Inflammatory macrophage (primary cell): Measurements from ENCODE around the gene SLC27A1.
A peak's percentile ranks its signal among the peaks of the same experiment; 100 is the strongest.
"Not testable (repeated sequence)": the region's sequence is repeated elsewhere in the genome, so short reads cannot be mapped to it uniquely, and the experiment has no call there.

ENCODE experiments used
- DNase-seq, 2 donors: peaks; one replicate each; pipeline ENCODE4 v3.0.0-alpha.2; 2020 to 2022

SLC27A1 gene

DNA sequence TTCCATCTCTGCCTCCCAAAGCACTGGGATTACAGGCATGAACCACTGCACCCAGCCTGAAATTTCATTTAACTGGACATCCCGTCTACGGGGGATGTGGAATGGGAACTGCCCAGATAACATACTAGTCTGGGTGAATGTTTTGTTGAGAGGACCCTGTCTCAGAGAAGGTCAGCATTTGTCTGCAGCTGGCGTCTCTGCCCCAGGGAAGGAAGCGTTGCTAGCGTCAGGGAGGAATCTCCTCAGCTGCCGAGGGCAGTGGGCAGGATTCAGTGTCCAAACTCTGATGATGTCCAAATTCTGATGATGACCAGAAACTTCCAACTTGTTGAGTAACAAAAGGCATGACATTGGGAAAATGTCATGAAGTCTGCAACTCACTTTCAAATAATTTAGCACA, 12.7 kb upstream of the SLC27A1 start:
- DNase-seq = no peak

DNA sequence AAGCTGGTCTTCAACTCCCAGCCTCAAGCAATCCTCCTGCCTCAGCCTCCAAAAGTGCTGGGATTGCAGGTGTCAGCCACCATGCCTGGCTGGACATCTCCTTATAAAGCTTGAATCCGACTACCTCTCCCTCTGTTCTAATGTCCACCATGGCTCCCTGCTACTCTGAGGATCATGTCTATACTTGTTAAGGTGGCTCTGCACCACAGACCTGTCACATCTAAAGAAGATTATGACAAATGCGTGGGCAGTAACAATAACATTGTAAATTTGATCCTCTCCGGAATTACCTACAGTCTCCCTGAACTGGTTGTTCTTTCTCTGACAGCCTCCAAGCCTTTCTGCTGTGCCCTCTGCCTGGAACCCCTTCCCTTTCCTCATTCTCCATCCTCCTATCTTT, 11.4 kb upstream of the SLC27A1 start:
- no peak for DNase-seq

DNA sequence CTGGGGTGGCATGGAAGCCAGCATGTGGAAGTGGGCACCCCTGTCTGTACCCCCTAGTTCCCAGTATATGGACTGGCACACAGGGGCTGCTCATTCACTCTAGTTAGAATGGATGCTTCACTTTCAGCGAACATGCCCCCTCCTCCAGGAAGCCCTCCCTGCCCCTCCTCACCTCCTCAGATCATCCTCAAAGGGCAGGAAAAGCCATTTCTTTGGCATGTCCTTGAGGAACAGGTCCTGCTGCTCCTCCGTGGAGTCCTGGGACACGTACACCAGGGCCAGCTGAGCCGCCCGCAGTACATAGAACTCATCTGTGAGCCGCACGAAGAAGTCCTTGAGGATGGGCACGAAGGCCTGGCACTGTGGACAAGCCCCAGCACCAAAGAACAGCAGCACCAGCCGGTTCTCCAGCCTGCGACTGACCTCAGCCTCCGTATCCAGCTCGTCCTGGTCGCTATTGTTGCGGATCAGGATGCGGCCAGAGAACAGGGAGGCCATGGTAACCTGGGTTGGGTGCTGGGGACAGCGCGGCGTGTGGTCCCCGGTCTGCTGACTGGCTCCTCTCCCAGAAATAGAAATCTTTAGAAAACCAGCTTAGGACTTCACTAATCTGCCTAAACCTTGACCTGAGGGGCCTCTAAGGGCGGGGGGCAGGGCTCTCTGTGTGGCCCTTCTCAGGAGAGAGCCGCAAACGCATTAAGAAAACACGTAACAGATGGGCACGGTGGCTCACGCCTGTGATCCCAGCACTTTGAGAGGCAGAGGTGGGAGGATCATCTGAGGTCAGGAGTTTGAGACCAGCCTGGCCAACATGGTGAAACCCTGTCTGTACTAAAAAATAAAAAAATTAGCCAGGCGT, 9.7 kb upstream of the SLC27A1 start, which contains the start of gene NXNL1:
TSS of gene NXNL1 (minus strand) at position 555 of the 859 bp plus-strand sequence. CDS start at position 498, 57 bp downstream.
- DNase-seq = no peak

DNA sequence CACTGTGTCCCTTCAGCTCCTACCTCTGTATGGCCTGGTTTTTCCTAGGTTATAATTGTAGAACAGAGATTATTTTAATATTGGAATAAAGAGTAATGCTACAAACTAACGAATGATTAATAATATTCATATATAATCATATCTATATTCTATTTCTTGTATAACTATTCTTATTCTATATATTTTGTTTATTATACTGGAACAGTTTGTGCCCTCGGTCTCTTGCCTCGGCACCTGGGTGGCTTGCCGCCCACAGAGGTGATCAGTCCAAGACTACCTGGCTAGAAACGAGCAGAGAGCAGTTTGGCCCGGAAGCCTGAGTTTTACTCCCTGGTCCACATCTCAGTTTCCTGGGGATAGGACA, 3.9 kb upstream of the SLC27A1 start:
- DNase-seq = no peak

DNA sequence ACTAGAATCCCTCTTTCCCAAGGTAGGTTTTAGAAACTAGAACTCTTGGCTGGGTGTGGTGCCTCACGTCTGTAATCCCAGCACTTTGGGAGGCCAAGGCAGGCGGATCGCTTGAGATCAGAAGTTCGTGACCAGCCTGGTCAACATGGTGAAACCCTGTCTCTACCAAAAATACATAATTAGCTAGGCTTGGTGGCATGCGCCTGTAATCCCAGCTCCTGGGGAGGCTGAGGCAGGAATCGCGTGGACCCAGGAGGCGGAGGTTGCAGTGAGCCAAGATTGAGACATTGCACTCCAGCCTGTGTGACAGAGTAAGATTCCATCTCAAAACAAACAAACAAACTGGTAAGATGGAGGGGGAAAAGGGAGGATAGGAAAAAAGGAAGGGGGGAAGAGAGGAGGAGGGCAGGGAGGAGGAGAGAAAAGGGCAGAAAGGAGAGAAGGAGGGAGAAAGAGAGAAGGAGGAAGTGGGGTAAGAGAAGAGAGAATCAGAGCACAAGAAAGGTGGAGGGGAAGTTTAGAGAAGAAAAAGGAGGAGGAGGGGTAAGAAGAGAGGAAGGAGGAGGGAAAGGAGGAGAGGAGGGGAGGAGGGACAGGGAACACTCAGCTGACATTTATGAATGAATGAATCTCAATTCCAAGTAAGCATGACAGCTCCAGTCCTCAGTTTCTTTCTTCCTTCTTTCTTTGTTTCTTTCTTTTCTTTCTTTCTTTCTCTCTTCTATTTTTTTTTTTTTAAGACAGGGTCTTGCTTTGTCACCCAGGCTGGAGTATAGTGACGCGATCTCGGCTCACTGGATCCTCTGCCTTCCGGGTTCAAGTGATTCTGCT, 2.6 kb upstream of the SLC27A1 start:
- no peak for DNase-seq

DNA sequence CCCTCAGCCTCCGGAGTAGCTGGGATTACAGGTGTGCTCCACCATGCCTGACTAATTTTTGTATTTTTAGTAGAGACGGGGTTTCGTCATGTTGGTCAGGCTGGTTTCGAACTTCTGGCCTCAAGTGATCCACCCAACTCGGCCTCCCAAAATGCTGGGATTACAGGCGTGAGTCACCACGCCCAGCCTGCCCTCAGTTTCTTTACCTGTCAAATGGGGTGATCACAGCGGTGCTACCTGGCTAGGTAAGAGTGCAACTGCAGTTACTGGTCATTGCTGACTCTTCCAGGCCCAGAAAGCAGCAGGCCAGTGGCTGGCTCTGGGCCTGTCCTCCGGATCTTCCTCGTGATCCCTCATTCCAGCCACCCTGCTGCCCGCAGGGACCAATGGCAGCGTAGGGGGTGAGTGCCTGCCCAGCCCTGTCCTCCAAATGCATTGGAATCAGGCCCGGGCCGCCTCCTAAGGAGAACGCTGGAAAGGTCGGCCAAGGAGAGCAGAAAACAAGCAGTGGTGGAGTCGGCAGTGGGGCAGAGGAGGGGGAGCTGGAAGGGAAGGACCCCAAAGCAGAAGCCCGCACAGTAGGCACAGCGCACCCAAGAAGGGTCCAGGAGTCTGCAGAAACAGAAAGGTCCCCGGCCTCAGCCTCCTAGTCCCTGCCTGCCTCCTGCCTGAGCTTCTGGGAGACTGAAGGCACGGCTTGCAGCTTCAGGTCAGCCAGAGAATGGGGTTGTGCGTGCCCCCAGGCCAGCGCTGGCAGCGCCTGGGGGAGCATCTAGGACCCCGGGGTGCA, 1.8 kb upstream of the SLC27A1 start:
- DNase-seq = no peak

DNA sequence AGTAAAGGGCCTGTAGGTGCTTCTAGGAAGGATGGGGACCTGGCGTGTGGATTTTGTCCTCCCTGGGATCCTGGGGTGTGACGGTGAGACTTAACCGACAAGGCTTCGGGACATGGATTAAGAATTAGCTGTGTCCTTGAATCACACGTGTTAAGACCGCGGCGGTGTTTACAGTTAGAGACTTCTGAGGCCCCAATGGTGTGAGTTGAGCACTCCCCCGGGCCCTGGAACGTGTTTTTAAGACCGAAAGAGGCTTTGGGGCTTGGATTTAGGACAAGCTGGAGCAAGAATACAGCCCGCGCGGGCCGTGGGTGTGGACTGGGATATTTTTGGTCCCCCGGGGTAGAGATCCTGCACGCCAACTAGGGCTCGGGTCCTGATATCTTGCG, 1.2 kb upstream of the SLC27A1 start:
- no peak for DNase-seq

DNA sequence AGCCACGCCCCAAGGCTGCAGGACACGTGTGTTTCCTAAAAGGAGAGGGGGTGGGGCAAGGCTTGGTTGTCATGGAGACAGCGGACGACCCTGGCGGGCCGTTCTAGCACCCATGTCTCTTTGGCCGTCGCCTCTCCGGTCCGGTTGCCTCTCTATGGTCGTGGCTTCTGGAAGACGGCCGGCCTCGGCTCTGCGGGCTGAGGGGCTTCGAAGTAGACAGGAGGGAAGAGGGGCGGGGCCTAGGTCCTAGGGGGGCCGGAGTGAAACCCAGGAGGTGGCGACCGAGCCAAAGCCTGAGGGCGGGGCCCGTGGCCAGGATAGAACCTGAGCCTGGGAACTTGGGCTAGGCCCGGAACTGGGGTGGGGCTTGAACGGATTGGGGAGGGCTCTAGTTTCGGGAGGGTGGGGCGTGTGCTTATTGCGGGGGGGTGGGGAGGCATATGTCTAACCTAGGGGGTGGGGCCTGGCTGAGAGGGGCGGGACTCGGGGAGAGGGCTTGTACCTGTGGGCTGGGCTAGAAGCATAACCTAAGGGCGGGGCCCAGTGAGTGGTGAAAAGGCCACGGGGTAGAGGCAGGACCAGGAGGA, 750 bp upstream of the SLC27A1 start:
- peak; percentile 82 to 93 for DNase-seq

DNA sequence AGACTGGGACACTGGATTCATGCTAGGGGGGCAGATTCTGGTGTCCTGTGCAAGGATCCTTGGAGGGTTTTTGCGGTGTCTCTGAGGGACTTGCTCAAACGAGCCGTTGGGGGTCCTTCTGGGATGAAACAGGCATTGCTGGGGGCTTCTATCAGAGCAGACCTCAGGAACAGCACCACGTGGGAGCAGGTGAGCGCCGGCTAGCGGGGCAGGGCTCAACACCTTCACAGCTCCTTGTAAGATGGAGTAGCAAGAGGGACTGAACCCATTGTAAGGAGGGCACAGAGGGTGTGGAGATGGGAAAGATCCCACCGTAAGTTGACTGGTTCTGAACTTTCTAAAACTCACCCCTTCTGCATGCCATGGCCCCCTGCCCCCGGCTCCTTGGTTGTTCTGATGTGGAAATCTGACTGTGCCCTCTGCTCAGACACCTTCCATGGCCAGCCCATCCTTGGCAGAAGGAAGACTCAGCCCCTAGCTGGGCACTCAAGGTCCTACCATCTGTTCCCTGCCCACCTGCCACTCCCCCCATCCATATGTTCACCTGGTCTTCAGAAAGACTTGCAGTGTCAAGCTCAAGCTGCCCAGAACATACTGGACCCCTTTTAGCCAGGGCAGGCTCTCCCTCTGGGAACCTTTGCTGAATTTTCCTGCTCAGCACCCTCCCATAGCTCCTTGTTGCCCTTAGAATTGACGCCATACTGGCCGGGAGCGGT, 1.2 kb downstream of the SLC27A1 start:
- no peak for DNase-seq

DNA sequence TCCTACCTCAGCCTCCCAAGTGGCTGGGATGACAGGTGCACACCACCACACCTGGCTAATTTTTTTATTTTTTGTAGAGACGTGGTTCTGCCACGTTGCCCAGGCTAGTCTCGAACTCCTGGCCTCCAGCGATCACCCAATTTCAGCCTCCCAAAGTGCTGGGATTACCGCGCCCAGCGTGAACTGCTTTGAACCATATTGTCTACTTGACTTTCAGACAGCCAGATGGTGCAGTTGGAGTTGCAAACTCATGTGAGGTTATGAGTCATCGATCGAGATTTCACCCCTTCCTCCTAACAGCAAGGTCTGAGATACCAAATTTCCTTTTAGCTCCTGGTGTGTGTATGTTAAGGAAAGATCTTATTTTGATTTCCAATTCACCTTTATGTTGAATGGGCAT, 2.7 kb downstream of the SLC27A1 start:
- DNase-seq = peak; percentile 83 to 91

DNA sequence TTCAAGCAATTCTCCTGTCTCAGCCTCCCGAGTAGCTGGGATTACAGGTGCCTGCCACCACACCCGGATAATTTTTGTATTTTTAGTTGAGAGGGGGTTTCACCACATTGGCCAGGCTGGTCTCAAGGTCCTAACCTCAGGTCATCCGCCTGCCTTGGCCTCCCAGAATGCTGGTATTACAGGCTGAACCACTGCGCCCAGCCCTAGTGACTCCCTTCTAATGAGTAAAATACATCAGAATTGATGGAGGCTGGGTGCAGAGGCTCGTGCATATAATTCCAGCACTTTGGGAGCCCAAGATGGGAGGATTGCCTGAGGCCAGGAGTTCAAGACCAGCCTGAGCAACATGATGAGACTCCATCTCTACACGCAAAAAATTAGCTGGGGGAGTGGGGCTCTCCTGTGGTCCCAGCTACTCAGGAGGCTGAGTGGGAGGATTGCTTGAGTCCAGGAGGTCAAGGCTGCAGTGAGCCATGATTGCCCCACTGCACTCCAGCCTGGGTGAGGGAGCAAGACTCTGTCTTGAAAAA, 4.8 kb downstream of the SLC27A1 start:
- DNase-seq = not testable (repeated sequence)

DNA sequence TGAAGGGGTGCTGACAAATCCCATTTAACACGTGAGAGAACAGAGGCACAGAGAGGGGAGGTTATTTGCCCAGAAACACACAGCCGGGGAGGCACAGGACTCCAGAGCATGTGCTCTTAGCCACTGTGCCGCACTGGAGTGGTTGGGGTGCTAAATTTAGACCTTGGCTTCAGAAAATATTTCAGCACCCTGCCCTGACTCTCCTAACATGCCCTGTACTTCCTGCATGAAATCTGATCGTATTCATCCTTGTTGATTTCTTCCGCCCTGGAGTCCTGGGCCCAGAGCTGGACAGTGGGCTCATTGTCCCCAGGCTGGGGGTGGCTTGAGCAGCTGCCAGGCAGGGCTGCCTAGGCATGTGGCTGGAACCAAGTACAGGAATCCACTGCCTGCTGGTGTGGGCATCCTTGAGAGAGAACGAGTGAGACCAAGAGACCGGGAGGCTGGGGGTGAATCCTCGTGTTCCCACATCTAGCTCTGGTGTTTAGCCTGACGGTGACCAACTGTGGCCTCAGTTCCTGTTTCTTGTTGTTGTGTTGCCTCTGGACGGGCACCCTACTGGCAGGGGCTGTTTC, 5.3 kb downstream of the SLC27A1 start:
- peak; percentile 67 to 86 for DNase-seq

DNA sequence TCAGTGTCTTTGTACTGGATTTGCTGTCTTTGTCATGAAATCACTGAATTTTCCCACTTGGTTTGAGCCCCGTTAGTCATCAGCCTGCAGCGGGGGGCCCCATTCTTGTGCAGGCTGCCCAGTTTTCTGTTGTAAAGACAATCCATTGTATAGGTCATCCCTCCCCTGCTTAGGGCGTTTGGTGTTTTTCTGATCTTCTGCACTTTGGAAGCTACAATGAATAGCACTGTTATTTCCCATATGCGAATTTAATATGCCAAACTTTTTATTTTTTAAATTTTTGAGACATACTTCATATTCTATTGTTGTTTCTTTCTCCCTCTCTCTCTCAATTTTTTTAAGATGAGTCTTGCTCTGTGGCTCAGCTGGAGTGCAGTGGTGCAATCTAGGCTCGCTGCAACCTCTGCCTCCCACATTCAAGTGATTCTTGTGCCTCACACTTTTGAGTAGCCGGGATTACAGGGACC, 9.0 kb downstream of the SLC27A1 start:
- DNase-seq = peak; percentile 52 to 82

DNA sequence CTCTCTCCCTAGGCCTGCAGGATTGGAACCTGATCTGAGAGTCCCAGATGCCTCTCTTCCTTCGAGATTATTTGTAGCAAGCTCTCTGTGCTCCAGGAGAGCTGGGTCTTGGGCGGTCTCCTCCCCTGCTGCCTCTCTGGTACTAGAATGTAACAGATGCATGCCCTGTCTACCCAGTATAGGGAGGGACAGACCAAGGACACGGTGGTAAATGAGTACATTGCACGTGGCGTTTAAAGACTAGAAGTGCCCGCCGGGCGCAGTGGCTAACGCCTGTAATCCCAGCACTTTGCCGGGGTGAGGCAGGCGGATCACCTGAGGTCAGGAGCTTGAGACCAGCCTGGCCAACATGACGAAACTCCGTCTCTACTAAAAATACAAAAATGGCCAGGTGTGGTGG, 11.7 kb downstream of the SLC27A1 start:
- DNase-seq = no peak

DNA sequence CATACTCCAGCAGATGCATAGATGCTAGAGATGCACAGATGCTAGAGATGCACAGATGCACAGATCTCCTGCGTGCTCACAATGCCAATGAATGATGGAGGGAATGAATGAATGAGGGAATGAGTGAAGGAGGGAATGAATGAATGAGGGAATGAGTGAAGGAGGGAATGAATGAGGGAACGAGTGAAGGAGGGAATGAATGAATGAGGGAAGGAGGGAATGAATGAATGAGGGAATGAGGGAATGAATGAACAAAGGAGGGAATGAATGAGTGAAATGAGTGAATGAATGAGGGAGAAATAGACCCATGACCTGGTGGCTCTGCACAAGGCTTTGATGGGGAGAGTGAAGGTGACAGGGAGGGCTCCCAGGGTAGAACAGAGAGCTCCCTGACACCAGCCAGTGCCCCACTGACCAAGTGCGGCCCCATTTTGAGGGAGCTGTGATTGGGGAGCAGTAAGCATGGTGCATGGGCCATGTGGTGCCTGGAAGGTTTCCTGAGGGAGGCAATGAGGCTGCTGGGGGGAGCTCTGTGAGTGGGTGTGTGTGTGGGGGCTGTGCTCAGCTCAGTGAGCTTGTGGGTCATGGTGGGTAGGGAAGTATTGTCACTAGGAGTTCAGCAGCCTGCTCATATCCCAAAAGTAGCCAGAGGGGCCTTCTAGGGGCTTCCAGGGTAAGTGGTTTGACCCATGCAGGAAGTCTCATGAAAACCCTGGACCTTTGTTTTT, 12.7 kb downstream of the SLC27A1 start:
- DNase-seq = peak in 1 of 2 donors; percentile 66

DNA sequence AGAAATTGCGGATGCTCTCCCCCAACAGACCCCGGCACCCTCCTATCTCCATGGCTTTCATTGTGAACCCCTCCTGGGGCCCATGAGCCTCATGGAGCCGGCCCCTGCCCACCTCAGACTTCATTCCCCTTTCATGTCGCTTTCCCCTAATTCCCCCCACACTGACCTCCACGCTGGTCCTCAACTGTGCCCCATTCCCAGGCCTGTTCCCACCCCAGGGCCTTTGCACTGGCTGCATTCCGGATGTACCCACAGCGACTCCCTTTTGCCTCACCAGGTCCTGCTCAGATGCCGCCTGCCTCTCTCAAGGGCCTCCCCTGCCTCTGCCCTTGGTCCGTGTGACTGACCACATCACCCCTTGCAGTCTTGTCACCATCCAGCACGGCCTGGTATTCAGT, 13.3 kb downstream of the SLC27A1 start:
- DNase-seq = no peak

DNA sequence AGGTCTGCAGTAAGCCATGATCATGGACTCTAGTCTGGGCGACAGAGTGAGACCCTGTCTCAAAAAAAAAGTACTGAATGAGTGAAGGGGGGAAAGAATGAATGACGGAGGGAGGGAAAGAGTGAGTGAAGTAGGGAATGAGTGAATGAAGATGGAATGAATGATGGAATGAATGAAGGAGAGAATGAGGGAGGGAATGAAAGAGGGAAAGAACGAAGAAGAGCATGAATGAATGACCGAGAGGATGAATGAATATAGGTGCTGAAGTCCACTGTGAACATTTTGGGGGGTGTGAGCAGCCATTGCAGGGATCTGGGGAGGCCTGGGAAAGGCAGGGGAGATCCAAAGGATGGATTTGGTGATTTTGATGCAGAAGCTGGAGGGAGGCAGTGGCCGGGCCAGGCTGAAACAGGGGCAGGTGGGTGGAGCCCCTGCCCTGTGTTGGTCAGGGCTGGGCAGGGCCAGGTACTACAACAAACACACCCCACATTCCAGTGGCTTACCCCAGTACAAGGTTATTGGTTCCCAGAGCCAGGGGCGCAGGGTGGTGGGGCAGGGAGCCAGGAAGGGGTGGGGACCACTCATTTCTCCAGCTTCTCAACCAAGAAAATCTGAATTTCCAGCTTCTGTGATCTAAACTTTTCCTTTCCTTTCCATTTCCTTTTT, 14.3 kb downstream of the SLC27A1 start:
- DNase-seq = no peak

DNA sequence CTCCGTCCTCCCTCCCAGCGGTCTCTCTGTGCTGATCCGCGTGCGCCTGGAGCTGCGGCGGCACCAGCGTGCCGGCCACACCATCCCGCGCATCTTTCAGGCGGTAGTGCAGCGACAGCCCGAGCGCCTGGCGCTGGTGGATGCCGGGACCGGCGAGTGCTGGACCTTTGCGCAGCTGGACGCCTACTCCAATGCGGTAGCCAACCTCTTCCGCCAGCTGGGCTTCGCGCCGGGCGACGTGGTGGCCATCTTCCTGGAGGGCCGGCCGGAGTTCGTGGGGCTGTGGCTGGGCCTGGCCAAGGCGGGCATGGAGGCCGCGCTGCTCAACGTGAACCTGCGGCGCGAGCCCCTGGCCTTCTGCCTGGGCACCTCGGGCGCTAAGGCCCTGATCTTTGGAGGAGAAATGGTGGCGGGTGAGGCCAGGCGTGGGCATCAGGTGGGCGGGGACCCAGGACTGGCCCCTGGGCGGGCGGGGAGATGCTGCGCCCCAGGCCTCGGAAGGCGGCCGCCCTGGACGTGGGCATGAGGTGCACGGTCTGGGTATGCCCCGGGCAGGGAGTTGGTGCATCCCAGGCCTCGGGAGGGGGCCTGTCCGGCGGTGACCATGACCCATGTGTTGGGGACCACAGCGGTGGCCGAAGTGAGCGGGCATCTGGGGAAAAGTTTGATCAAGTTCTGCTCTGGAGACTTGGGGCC, 16.4 kb downstream of the SLC27A1 start:
- DNase-seq = no peak
